ENCODE results near the gene ANKLE1.

Gene ANKLE1

GRCh38 chr19:17303167-17303939, 21.7 kb downstream of the ANKLE1 start, which contains the start of gene ABHD8:
Gene ABHD8 (minus strand): TSS chr19:17303425. CDS start chr19:17301616, 1,809 bp downstream.
- peak; percentile 97 for DNase-seq
- no peak for TF ChIP-seq GATA1 (IDR thresholded peaks at IDR 0.05; ENCODE audit: low read depth, low read length)
- TF ChIP-seq POLR2A (IDR thresholded peaks at IDR 0.05; ENCODE audit: low read length): peak; percentile 38

GRCh38 chr19:17303940-17304267, 22.2 kb downstream of the ANKLE1 start:
- DNase-seq: no peak
- TF ChIP-seq POLR2A (IDR thresholded peaks at IDR 0.05; ENCODE audit: low read length): no peak
- TF ChIP-seq GATA1 (IDR thresholded peaks at IDR 0.05; ENCODE audit: low read depth, low read length): no peak

- no peak for DNase-seq
- no peak for TF ChIP-seq POLR2A (IDR thresholded peaks at IDR 0.05; ENCODE audit: low read length)
- TF ChIP-seq GATA1 (IDR thresholded peaks at IDR 0.05; ENCODE audit: low read depth, low read length): no peak
Observed at GRCh38 chr19:17304386-17305215, 22.9 kb downstream of the ANKLE1 start.

GRCh38 chr19:17305216-17305516, 23.5 kb downstream of the ANKLE1 start:
- no peak for DNase-seq
- TF ChIP-seq GATA1 (IDR thresholded peaks at IDR 0.05; ENCODE audit: low read depth, low read length) (no peak), POLR2A (IDR thresholded peaks at IDR 0.05; ENCODE audit: low read length) (no peak)

- TF ChIP-seq GATA1 (IDR thresholded peaks at IDR 0.05; ENCODE audit: low read depth, low read length) (no peak), POLR2A (IDR thresholded peaks at IDR 0.05; ENCODE audit: low read length) (peak; percentile 82)
- DNase-seq: peak; percentile 99 to 100
Observed at GRCh38 chr19:17305517-17306284, 24.0 kb downstream of the ANKLE1 start, which contains the start of gene MRPL34. Gene MRPL34 (plus strand): TSS chr19:17305872. CDS start chr19:17305893, 21 bp downstream.

GRCh38 chr19:17306285-17306714, 24.6 kb downstream of the ANKLE1 start:
- TF ChIP-seq GATA1 (IDR thresholded peaks at IDR 0.05; ENCODE audit: low read depth, low read length): no peak
- no peak for TF ChIP-seq POLR2A (IDR thresholded peaks at IDR 0.05; ENCODE audit: low read length)
- DNase-seq: no peak

GRCh38 chr19:17307876-17308377, 26.2 kb downstream of the ANKLE1 start:
- no peak for TF ChIP-seq POLR2A (IDR thresholded peaks at IDR 0.05; ENCODE audit: low read length)
- no peak for TF ChIP-seq GATA1 (IDR thresholded peaks at IDR 0.05; ENCODE audit: low read depth, low read length)
- no peak for DNase-seq

GRCh38 chr19:17309198-17309964, 27.7 kb downstream of the ANKLE1 start, which contains the start of gene DDA1:
Gene DDA1 (plus strand): TSS chr19:17309563. CDS start chr19:17309655, 92 bp downstream.
- DNase-seq: peak; percentile 100
- TF ChIP-seq GATA1 (IDR thresholded peaks at IDR 0.05; ENCODE audit: low read depth, low read length): no peak
- TF ChIP-seq POLR2A (IDR thresholded peaks at IDR 0.05; ENCODE audit: low read length): peak; percentile 80

- no peak for TF ChIP-seq GATA1 (IDR thresholded peaks at IDR 0.05; ENCODE audit: low read depth, low read length)
- no peak for TF ChIP-seq POLR2A (IDR thresholded peaks at IDR 0.05; ENCODE audit: low read length)
- peak in 1 of 2 experiments; percentile 64 for DNase-seq
Observed at GRCh38 chr19:17309965-17310461, 28.3 kb downstream of the ANKLE1 start.

GRCh38 chr19:17311455-17312188, 29.9 kb downstream of the ANKLE1 start:
- no peak for TF ChIP-seq POLR2A (IDR thresholded peaks at IDR 0.05; ENCODE audit: low read length)
- no peak for TF ChIP-seq GATA1 (IDR thresholded peaks at IDR 0.05; ENCODE audit: low read depth, low read length)
- DNase-seq: no peak

- TF ChIP-seq GATA1 (IDR thresholded peaks at IDR 0.05; ENCODE audit: low read depth, low read length): no peak
- TF ChIP-seq POLR2A (IDR thresholded peaks at IDR 0.05; ENCODE audit: low read length): no peak
- no peak for DNase-seq
Observed at GRCh38 chr19:17312189-17313113, 30.8 kb downstream of the ANKLE1 start.
